PFSK-1 (cell line): Measurements from ENCODE around the gene PHKG2.

ENCODE experiments used
- FOXP2 ChIP-seq: optimal IDR thresholded peaks from 2 replicates; pipeline ENCODE3; 2011; ENCODE audit warnings: borderline replicate concordance, control low read depth, inconsistent platforms; ENCODE audit not compliant: insufficient read depth; ENCODE audit errors: extremely low read length, extremely low read depth
- POLR2AphosphoS5 ChIP-seq: IDR thresholded peaks from 2 replicates; pipeline ENCODE4 v1.6.1; 2012; ENCODE audit warnings: low read depth, mild to moderate bottlenecking, control low read depth, low read length, moderate library complexity
- SIN3A ChIP-seq: IDR thresholded peaks from 2 replicates; pipeline ENCODE4 v1.6.1; 2012; ENCODE audit warnings: mild to moderate bottlenecking, low read length, moderate library complexity, borderline replicate concordance; ENCODE audit not compliant: insufficient read depth
- TAF1 ChIP-seq: IDR thresholded peaks from 2 replicates; pipeline ENCODE4 v1.6.1; 2012; ENCODE audit warnings: low read length, control low read depth, borderline replicate concordance; ENCODE audit not compliant: insufficient read depth
- TF ChIP-seq, protein P1 (sequence below), 2 experiments: IDR thresholded peaks; 2 replicates each; pipeline versions ENCODE4 v1.6.1 to v1.8.0; 2011 to 2012; ENCODE audit warnings: low read depth in 2 of 2, low read length in 2 of 2, control low read depth in 1 of 2, inconsistent platforms in 1 of 2, mild to moderate bottlenecking in 1 of 2, moderate library complexity in 1 of 2; ENCODE audit not compliant: insufficient read depth in 1 of 2

The PHKG2 gene

DNA sequence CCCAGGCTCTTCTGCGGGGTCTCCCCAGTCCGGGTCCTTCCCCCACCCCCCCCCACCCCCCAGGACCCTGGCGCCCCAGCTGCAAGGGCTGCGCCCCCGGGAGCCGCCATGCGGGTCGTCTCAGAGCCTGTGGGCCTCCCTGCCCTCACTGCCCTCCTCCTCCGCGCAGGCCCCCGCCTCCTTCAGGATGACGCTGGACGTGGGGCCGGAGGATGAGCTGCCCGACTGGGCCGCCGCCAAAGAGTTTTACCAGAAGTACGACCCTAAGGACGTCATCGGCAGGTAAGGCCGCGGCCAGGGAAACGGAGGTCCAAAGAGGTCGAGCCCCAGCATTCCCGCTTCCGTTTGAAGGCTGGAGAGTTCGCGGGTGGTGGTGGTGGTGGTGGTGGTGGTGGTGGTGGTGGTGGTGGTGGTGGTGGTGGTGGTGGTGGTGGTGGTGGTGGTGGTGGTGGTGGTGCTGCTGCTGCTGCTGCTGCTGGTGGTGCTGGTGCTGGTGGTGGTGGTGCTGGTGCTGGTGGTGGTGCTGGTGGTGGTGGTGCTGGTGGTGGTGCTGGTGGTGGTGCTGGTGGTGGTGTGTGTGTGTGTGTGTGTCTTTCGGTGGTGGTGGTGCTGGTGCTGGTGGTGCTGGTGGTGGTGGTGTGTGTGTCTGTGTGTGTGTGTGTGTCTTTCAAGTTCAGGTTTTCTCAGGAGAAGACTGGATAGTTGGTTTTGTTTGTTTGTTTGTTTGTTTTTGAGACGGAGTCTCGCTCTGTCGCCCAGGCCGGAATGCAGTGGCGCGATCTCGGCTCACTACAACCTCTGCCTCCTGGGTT lies 615 bp downstream of the PHKG2 start:
- TF ChIP-seq POLR2AphosphoS5 = no peak
- TF ChIP-seq FOXP2 = no peak
- TF ChIP-seq, protein P1, sequence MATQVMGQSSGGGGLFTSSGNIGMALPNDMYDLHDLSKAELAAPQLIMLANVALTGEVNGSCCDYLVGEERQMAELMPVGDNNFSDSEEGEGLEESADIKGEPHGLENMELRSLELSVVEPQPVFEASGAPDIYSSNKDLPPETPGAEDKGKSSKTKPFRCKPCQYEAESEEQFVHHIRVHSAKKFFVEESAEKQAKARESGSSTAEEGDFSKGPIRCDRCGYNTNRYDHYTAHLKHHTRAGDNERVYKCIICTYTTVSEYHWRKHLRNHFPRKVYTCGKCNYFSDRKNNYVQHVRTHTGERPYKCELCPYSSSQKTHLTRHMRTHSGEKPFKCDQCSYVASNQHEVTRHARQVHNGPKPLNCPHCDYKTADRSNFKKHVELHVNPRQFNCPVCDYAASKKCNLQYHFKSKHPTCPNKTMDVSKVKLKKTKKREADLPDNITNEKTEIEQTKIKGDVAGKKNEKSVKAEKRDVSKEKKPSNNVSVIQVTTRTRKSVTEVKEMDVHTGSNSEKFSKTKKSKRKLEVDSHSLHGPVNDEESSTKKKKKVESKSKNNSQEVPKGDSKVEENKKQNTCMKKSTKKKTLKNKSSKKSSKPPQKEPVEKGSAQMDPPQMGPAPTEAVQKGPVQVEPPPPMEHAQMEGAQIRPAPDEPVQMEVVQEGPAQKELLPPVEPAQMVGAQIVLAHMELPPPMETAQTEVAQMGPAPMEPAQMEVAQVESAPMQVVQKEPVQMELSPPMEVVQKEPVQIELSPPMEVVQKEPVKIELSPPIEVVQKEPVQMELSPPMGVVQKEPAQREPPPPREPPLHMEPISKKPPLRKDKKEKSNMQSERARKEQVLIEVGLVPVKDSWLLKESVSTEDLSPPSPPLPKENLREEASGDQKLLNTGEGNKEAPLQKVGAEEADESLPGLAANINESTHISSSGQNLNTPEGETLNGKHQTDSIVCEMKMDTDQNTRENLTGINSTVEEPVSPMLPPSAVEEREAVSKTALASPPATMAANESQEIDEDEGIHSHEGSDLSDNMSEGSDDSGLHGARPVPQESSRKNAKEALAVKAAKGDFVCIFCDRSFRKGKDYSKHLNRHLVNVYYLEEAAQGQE (IDR thresholded peaks at IDR 0.05; ENCODE audit: insufficient read depth in 1 of 2, low read depth in 2 of 2, low read length in 2 of 2) = no peak
- no peak for TF ChIP-seq SIN3A
- TF ChIP-seq TAF1 = no peak

DNA sequence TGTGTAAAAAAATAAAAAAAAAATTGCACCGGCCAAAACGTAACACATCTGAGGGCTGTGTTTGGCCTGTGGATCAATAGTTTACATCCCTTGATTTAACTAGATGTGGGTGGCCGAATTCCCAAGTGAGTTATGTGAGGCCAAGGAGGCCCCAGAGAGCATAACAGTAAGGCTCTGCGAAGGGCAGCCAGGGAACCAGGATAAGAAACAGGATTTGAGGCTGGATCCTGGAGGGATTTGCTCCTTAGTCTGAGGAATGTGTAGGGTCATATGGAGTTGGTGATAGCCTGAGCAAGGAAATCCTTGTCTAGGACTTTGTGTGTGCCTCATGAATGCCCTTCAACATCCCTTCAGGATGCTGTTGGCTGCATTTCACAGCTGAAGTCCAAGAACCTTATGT lies 2.0 kb downstream of the PHKG2 start:
- no peak for TF ChIP-seq TAF1
- TF ChIP-seq, protein P1 (IDR thresholded peaks at IDR 0.05; ENCODE audit: insufficient read depth in 1 of 2, low read depth in 2 of 2, low read length in 2 of 2) = no peak
- TF ChIP-seq POLR2AphosphoS5 = no peak
- no peak for TF ChIP-seq SIN3A
- no peak for TF ChIP-seq FOXP2

DNA sequence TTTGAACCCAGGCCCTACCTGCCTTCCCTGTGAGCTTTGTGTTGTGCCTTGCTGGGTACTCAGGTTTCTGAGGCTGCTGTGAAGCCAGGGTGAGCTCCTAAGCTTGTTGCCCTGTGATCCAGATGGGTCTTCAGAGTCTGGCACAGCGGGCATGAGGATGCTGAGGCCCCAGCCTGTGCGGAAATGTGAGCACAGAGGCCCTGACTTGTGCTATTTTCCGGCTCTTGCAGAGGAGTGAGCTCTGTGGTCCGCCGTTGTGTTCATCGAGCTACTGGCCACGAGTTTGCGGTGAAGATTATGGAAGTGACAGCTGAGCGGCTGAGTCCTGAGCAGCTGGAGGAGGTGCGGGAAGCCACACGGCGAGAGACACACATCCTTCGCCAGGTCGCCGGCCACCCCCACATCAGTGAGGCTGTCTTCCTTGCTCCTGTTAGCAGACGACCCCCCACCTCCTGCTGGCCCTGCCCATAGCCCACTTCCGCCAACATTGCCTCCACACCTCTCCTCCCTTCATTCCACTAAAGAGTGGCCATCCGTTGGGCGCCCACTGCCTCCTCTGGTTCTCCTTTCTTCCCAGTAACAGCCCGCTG lies 2.7 kb downstream of the PHKG2 start:
- TF ChIP-seq FOXP2 (no peak), POLR2AphosphoS5 (no peak), SIN3A (no peak), TAF1 (no peak)
- TF ChIP-seq, protein P1 (IDR thresholded peaks at IDR 0.05; ENCODE audit: insufficient read depth in 1 of 2, low read depth in 2 of 2, low read length in 2 of 2) = no peak

DNA sequence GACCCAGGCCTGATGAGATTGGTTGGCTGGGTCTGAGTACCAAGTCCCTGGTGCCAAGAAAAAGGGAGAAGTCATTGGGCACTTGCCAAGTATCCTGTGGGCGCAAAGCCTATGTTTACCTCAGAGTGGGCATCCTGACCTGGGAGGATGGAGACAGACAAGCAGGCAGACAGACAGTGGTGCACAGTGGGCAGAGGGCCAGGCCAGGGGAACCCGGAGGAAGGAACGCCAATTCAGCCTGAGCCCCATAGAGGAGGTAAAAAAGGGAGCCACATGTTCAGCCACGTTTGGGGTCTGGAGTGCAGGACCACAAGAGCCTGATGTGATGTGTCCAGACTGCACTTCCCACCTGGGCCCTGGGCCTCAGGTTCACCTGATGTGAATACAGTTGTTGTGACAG lies 5.4 kb downstream of the PHKG2 start:
- TF ChIP-seq POLR2AphosphoS5 = no peak
- TF ChIP-seq TAF1 = no peak
- TF ChIP-seq, protein P1 (IDR thresholded peaks at IDR 0.05; ENCODE audit: insufficient read depth in 1 of 2, low read depth in 2 of 2, low read length in 2 of 2) = no peak
- no peak for TF ChIP-seq FOXP2
- no peak for TF ChIP-seq SIN3A
